A549 (cell line): ENCODE data around the gene ROBO3.

Experiments
- CBX8 ChIP-seq: fragments of 200-600 bp; sonication (generic); IDR thresholded peaks from 2 replicates; pipeline ENCODE4 v1.6.1; 2016
- CHD4 ChIP-seq: fragments of 200-600 bp; sonication (generic); IDR thresholded peaks from 2 replicates; pipeline ENCODE4 v1.6.1; 2016; ENCODE audit warnings: antibody characterized with exemption, mild to moderate bottlenecking, borderline replicate concordance
- CTCF ChIP-seq: fragments of >200 bp; sonication (Bioruptor Twin); formaldehyde crosslinking; IDR thresholded peaks from 3 replicates; pipeline ENCODE4 v1.5.1; 2016
- POLR2A ChIP-seq: IDR thresholded peaks from 2 replicates; pipeline ENCODE4 v1.6.1; 2012; ENCODE audit warnings: mild to moderate bottlenecking, low read length
- POLR2AphosphoS2 ChIP-seq: conservative IDR thresholded peaks from 2 replicates; pipeline ENCODE4 v1.6.1; 2012; ENCODE audit warnings: low read length, improper control_type of control experiment, inconsistent platforms
- RAD21 ChIP-seq, 2 experiments: fragments of >200 bp in 1 of 2; sonication (Bioruptor Twin) in 1 of 2; formaldehyde crosslinking in 1 of 2; IDR thresholded peaks in 1 of 2; conservative IDR thresholded peaks in 1 of 2; 2 replicates in 1 of 2; 3 replicates in 1 of 2; pipeline ENCODE4 v1.6.1; 2012 to 2018; ENCODE audit warnings: inconsistent platforms in 1 of 2

- TF ChIP-seq CTCF, result peak; percentile 61
- peak; percentile 22 to 27; a peak in 1 of 5 replicates for TF ChIP-seq RAD21 (conservative IDR thresholded peaks at IDR 0.05 in 1 of 2, IDR thresholded peaks at IDR 0.05 in 1 of 2)
- TF ChIP-seq CHD4, result no peak
- TF ChIP-seq POLR2A, result no peak
- no peak for TF ChIP-seq POLR2AphosphoS2
- no peak for TF ChIP-seq CBX8
Observed at GRCh38 chr11:124865902-124866851, 945 bp downstream of the ROBO3 start.
